Peyer's patch (tissue), 4 donors: ENCODE measurements around the gene PIK3C2G. TPM values are rescaled to one million over a fixed set of nuclear protein-coding genes. Genes with fewer than 3 reads are reported as not detected.

Source experiments
- DNase-seq, 3 donors: peaks; one replicate each; pipeline ENCODE4 v3.0.0-alpha.2; 2017 to 2019
- H3K27ac ChIP-seq, 4 donors: fragments of 200-600 bp; sonication (generic); one replicate each; pipeline ENCODE4 v1.5.1; 2016 to 2019
- H3K27me3 ChIP-seq, 2 donors: fragments of 200-600 bp; sonication (generic); one replicate each; pipeline ENCODE4 v1.5.1; 2019
- H3K36me3 ChIP-seq, 3 donors: fragments of 200-600 bp; sonication (generic); one replicate each; pipeline ENCODE4 v1.5.1; 2016 to 2019
- H3K4me1 ChIP-seq, 4 donors: fragments of 200-600 bp; sonication (generic); one replicate each; pipeline ENCODE4 v1.5.1; 2016 to 2019
- H3K4me3 ChIP-seq, 4 donors: fragments of 200-600 bp; sonication (generic); 1 replicate in 3 of 4; 2 replicates in 1 of 4; pipeline ENCODE4 v1.5.1; 2016 to 2019; ENCODE audit warnings: mild to moderate bottlenecking in 1 of 4
- H3K9me3 ChIP-seq, 4 donors: fragments of 200-600 bp; sonication (generic); one replicate each; pipeline ENCODE4 v1.5.1; 2016 to 2019; ENCODE audit warnings: mild to moderate bottlenecking in 1 of 4
- POLR2A ChIP-seq, 2 donors: fragments of 450-650 bp; IDR thresholded peaks; one replicate each; pipeline ENCODE4 v1.5.1; 2017; ENCODE audit warnings: antibody characterized with exemption in 2 of 2, mild to moderate bottlenecking in 2 of 2, moderate library complexity in 2 of 2
- total RNA-seq, 4 donors: library from RNA; depleted of rRNA; stranded (reverse); fragments of >200 nt; gene quantifications; one replicate each; pipeline ENCODE4 v1.1.0, GENCODE V29; 2016
- TF ChIP-seq, protein P1 (sequence below), 6 experiments: fragments of 450-650 bp in 4 of 6; fragments of 200-600 bp in 2 of 6; sonication (generic) in 1 of 6; IDR thresholded peaks; one replicate each; pipeline ENCODE4 v1.5.1; 2017 to 2019; ENCODE audit warnings: antibody characterized with exemption in 6 of 6, mild to moderate bottlenecking in 3 of 6, moderate library complexity in 1 of 6

PIK3C2G gene
- total RNA-seq, 4 donors from 2014 or later: 4.1 to 32.1 (median 24.6) TPM

DNA sequence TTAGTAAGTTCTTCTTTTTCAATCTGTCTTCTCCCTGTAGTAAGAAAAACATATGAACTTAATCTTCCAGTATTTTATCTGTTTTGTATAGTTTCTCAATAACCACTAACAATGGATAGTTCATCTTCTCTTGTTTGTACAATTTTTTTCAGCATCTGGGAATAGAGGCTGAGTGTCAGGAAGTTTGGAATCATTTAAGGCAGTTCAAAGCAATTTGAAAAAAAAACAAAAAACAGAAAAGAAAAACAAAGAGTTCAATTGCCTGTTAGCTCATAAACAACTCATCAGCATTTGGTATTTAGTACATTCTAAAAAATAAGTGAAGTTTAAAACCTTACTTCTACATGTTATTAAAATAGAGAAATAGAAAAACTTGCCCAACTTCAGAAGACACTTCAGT is 359.7 kb downstream of the PIK3C2G start:
- Histone ChIP-seq H3K9me3 (no peaks in the 10 kb centered on the region), H3K36me3 (no peaks in the 10 kb centered on the region), H3K27me3 (no peaks in the 10 kb centered on the region), H3K4me3 (no peak overlapping the region), H3K4me1 (no peaks in the 10 kb centered on the region), H3K27ac (no peak overlapping the region)
- TF ChIP-seq, protein P1, sequence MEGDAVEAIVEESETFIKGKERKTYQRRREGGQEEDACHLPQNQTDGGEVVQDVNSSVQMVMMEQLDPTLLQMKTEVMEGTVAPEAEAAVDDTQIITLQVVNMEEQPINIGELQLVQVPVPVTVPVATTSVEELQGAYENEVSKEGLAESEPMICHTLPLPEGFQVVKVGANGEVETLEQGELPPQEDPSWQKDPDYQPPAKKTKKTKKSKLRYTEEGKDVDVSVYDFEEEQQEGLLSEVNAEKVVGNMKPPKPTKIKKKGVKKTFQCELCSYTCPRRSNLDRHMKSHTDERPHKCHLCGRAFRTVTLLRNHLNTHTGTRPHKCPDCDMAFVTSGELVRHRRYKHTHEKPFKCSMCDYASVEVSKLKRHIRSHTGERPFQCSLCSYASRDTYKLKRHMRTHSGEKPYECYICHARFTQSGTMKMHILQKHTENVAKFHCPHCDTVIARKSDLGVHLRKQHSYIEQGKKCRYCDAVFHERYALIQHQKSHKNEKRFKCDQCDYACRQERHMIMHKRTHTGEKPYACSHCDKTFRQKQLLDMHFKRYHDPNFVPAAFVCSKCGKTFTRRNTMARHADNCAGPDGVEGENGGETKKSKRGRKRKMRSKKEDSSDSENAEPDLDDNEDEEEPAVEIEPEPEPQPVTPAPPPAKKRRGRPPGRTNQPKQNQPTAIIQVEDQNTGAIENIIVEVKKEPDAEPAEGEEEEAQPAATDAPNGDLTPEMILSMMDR (IDR thresholded peaks at IDR 0.05): no peak
- no peak for TF ChIP-seq POLR2A (IDR thresholded peaks at IDR 0.05)
- DNase-seq: no peak

DNA sequence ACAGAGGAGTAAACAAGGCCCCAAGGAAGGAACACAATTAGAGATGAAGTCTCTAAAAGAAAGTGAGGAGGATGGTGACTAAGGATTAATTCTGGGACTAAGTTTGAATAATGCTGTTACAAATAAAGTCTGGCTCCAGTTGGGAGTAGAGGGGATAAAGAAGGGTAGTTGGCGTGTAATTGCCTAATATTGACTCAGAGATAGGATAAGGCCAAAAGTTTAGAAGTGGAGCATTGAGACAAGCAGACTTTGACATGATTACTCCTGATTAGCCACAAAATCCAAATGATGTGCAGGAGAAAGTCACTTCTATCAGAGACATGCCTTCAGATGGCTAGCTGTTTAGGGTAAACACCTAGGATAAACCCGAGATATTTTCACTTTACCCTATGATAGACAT is 368.1 kb downstream of the PIK3C2G start:
- Histone ChIP-seq H3K4me3 (no peak overlapping the region), H3K36me3 (no peaks in the 10 kb centered on the region), H3K4me1 (no peaks in the 10 kb centered on the region), H3K27me3 (no peaks in the 10 kb centered on the region), H3K9me3 (no peaks in the 10 kb centered on the region), H3K27ac (no peak overlapping the region)
- TF ChIP-seq, protein P1 (IDR thresholded peaks at IDR 0.05): no peak
- TF ChIP-seq POLR2A (IDR thresholded peaks at IDR 0.05): no peak
- DNase-seq: no peak

DNA sequence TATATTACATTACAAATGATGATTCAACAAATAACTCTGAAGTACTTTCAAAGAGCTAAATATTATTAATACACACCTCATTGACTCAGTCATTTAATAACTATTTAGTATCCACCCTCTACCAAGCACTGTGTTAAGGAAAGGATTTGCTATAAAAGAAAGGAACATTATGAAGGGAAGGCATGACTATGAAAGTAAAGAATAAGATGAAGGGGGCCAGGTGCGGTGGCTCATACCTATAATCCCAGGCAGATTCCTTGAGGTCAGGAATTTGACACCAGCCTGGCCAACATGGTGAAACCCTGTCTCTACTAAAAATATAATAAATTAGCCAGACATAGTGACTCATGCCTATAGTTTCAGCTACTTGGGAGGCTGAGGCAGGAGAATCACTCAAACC is 368.6 kb downstream of the PIK3C2G start:
- H3K27ac ChIP-seq: no peak overlapping the region
- H3K36me3 ChIP-seq: no peaks in the 10 kb centered on the region
- no peak overlapping the region for H3K4me3 ChIP-seq
- H3K27me3 ChIP-seq: no peaks in the 10 kb centered on the region
- H3K9me3 ChIP-seq: no peaks in the 10 kb centered on the region
- no peak for DNase-seq
- TF ChIP-seq, protein P1 (IDR thresholded peaks at IDR 0.05): no peak
- TF ChIP-seq POLR2A (IDR thresholded peaks at IDR 0.05): no peak
- H3K4me1 ChIP-seq: no peaks in the 10 kb centered on the region

DNA sequence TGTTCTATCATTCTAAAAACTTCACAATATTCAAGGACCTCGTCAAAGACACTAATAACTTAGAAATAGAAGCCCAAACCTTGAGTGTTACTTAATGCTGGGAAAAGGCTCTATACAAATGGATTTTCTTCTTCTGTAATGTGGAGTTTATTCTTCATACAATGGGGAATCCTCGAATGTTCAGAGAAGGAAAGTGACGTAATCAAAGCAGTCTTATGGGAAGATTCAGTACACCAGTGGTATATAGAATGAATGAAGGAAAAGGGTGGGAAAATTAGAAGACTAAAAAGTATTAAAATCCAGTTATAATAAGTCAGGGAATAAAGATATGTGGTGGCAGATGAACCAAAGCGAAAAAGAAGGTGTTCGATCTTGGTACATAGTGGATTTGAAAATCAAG is 370.0 kb downstream of the PIK3C2G start:
- Histone ChIP-seq H3K4me3 (no peak overlapping the region), H3K36me3 (no peaks in the 10 kb centered on the region), H3K4me1 (no peaks in the 10 kb centered on the region), H3K27me3 (no peaks in the 10 kb centered on the region), H3K27ac (no peak overlapping the region), H3K9me3 (no peaks in the 10 kb centered on the region)
- no peak for DNase-seq
- TF ChIP-seq, protein P1 (IDR thresholded peaks at IDR 0.05): no peak
- no peak for TF ChIP-seq POLR2A (IDR thresholded peaks at IDR 0.05)

DNA sequence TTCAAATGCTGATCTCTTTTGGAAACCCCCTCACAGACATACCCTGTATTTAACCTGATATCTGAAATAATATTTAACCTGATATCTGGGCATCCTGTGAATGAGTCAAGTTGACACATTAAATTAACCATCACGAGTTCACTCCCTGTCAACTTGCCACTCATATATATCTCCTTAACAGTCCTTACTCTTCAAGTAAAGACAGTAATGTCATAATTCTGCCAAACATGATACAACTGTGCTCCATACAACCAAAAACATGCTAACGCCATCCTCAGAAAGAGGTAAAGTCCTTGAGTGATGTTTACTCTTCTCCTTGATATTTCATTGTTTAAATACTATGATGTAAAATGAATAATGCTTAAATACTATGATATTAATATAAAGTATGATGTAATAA is 371.5 kb downstream of the PIK3C2G start:
- H3K4me1 ChIP-seq: no peaks in the 10 kb centered on the region
- no peaks in the 10 kb centered on the region for H3K9me3 ChIP-seq
- H3K36me3 ChIP-seq: no peaks in the 10 kb centered on the region
- TF ChIP-seq, protein P1 (IDR thresholded peaks at IDR 0.05): no peak
- TF ChIP-seq POLR2A (IDR thresholded peaks at IDR 0.05): no peak
- H3K27ac ChIP-seq: no peak overlapping the region
- no peaks in the 10 kb centered on the region for H3K27me3 ChIP-seq
- no peak for DNase-seq
- H3K4me3 ChIP-seq: no peak overlapping the region

DNA sequence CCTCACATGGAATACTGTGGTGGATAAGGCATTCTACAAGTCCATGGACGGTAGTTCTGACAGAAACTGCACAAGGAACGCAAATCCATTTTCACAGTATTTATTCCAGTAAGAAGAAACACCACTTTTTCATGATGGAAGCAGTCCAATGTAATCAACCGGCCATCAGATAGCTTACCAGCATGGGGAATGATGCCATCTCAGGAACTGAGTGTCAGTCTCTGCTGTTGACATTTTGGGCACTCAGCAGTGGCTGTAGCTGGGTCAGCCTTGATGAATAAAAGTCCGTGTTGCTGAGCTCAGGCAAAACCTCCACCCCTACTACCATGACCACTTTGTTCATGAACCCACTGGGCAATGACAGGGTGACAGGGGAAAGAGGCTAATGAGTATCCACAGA is 373.1 kb downstream of the PIK3C2G start:
- no peak for TF ChIP-seq POLR2A (IDR thresholded peaks at IDR 0.05)
- TF ChIP-seq, protein P1 (IDR thresholded peaks at IDR 0.05): no peak
- no peaks in the 10 kb centered on the region for H3K4me1 ChIP-seq
- no peak overlapping the region for H3K27ac ChIP-seq
- H3K4me3 ChIP-seq: no peak overlapping the region
- DNase-seq: no peak
- H3K27me3 ChIP-seq: no peaks in the 10 kb centered on the region
- no peaks in the 10 kb centered on the region for H3K9me3 ChIP-seq
- H3K36me3 ChIP-seq: no peaks in the 10 kb centered on the region
